Ovary (tissue), 3 donors: ENCODE measurements around the gene CIZ1.

Source experiments
- CTCF ChIP-seq, 3 donors: fragments of 450-650 bp in 2 of 3; fragments of 200-600 bp in 1 of 3; IDR thresholded peaks; one replicate each; pipeline versions ENCODE4 v1.5.1 to v1.8.0; 2016 to 2022; ENCODE audit warnings: antibody characterized with exemption in 3 of 3, mild to moderate bottlenecking in 1 of 3
- EP300 ChIP-seq: sonication (generic); formaldehyde crosslinking; IDR thresholded peaks from one replicate; pipeline ENCODE4 v1.6.1; 2017; ENCODE audit warnings: antibody characterized with exemption
- POLR2A ChIP-seq: fragments of 450-650 bp; IDR thresholded peaks from one replicate; pipeline ENCODE4 v1.6.1; 2017; ENCODE audit warnings: antibody characterized with exemption, mild to moderate bottlenecking, moderate library complexity
- donor health status: DM: no; HTN: no; CAD: no.

GRCh38 chr9:128116104-128117083 lies 75.0 kb downstream of the CIZ1 start:
- TF ChIP-seq POLR2A = no peak
- TF ChIP-seq CTCF (IDR thresholded peaks at IDR 0.05) = no peak
- no peak for TF ChIP-seq EP300
